RPMI7951 (cell line): Measurements from ENCODE around the gene CYP4F11. TPM values are rescaled to one million over a fixed set of nuclear protein-coding genes. Genes with fewer than 3 reads are reported as not detected.
"Not testable (repeated sequence)": the region's sequence is repeated elsewhere in the genome, so short reads cannot be mapped to it uniquely, and the experiment has no call there.

ENCODE experiments used
- DNase-seq: peaks from one replicate; pipeline ENCODE4 v3.0.0-alpha.2; 2012; ENCODE audit warnings: low read depth
- total RNA-seq: library from RNA; depleted of rRNA; stranded (reverse); fragments of >200 nt; shearing (Covaris generic); gene quantifications from 2 replicates; pipeline ENCODE4 v1.2.3, GENCODE V29; 2014; rRNA removed

CYP4F11 gene
- total RNA-seq, 1 experiment from 2014 or later = not detected

- DNase-seq = not testable (repeated sequence)
These were observed 51.0 kb downstream of the CYP4F11 start for GRCh38 chr19:15883329-15883728.

- no peak for DNase-seq
These were observed 59.4 kb downstream of the CYP4F11 start for GRCh38 chr19:15874821-15875474.

GRCh38 chr19:15873771-15874170, 60.6 kb downstream of the CYP4F11 start:
- not testable (repeated sequence) for DNase-seq

- no peak for DNase-seq
These were observed 62.8 kb downstream of the CYP4F11 start for GRCh38 chr19:15871570-15871969.

GRCh38 chr19:15869873-15870272, 64.5 kb downstream of the CYP4F11 start:
- DNase-seq = no peak

GRCh38 chr19:15869109-15869555, 65.2 kb downstream of the CYP4F11 start:
- DNase-seq = peak; percentile 25

- no peak for DNase-seq
These were observed 67.7 kb downstream of the CYP4F11 start for GRCh38 chr19:15866636-15867035.

GRCh38 chr19:15864824-15865223, 69.5 kb downstream of the CYP4F11 start:
- DNase-seq = no peak

- no peak for DNase-seq
These were observed 71.1 kb downstream of the CYP4F11 start for GRCh38 chr19:15863272-15863671.

- DNase-seq = no peak
These were observed 71.9 kb downstream of the CYP4F11 start for GRCh38 chr19:15862444-15862843.

Other genes starting within 250 kb of the CYP4F11 start
- gene OR10H2, start 206.5 kb downstream of the CYP4F11 start, total RNA-seq = not detected in 2 replicates
- not detected in 2 replicates for gene OR10H3, start 196.5 kb downstream of the CYP4F11 start, total RNA-seq
- gene OR10H5, start 146.9 kb downstream of the CYP4F11 start, total RNA-seq = not detected in 2 replicates
- not detected in 2 replicates for gene OR10H1, start 118.9 kb downstream of the CYP4F11 start, total RNA-seq
- not detected in 2 replicates for gene CYP4F2, start 36.5 kb downstream of the CYP4F11 start, total RNA-seq
- not detected in 2 replicates for gene OR10H4, start 14.5 kb upstream of the CYP4F11 start, total RNA-seq
- gene TPM4, start 142.0 kb upstream of the CYP4F11 start, total RNA-seq = 1,028 and 1,045 TPM in 2 replicates
- gene RAB8A, start 177.4 kb upstream of the CYP4F11 start, total RNA-seq = 83.8 and 111 TPM in 2 replicates
- gene HSH2D, start 209.2 kb upstream of the CYP4F11 start, total RNA-seq = not detected in 2 replicates
- gene CIB3, start 239.0 kb upstream of the CYP4F11 start, total RNA-seq = not detected in 2 replicates